Ovary (tissue), 10 donors: ENCODE measurements around the gene METRNL. TPM values are rescaled to one million over a fixed set of nuclear protein-coding genes. Genes with fewer than 3 reads are reported as not detected.
A peak's percentile ranks its signal among the peaks of the same experiment; 100 is the strongest.
"Not testable (repeated sequence)": the region's sequence is repeated elsewhere in the genome, so short reads cannot be mapped to it uniquely, and the experiment has no call there.

Experiments used
- DNase-seq, 5 donors: peaks; one replicate each; pipeline ENCODE4 v3.0.0-alpha.2; 2019 to 2020
- H3K27ac ChIP-seq, 2 donors: fragments of 200-600 bp; one replicate each; pipeline versions ENCODE4 v1.5.1 to v1.8.0; 2019 to 2022
- H3K27me3 ChIP-seq: fragments of 200-600 bp; one replicate; pipeline ENCODE4 v1.8.0; 2022
- H3K36me3 ChIP-seq: fragments of 200-600 bp; sonication (generic); one replicate; pipeline ENCODE4 v1.5.1; 2019
- H3K4me1 ChIP-seq: one replicate; pipeline ENCODE4 v1.8.1; 2013; ENCODE audit warnings: mild to moderate bottlenecking, moderate library complexity; ENCODE audit not compliant: insufficient read depth
- H3K4me3 ChIP-seq: fragments of 200-600 bp; sonication (generic); one replicate; pipeline ENCODE4 v1.5.1; 2017
- H3K9me3 ChIP-seq, 2 donors: fragments of 200-600 bp in 1 of 2; sonication (generic) in 1 of 2; one replicate each; pipeline versions ENCODE4 v1.5.1 to v1.8.1; 2013 to 2019; ENCODE audit warnings: mild to moderate bottlenecking in 1 of 2, moderate library complexity in 1 of 2
- CTCF ChIP-seq, 3 donors: fragments of 450-650 bp in 2 of 3; fragments of 200-600 bp in 1 of 3; IDR thresholded peaks; one replicate each; pipeline versions ENCODE4 v1.5.1 to v1.8.0; 2016 to 2022; ENCODE audit warnings: antibody characterized with exemption in 3 of 3, mild to moderate bottlenecking in 1 of 3
- EP300 ChIP-seq: sonication (generic); formaldehyde crosslinking; IDR thresholded peaks from one replicate; pipeline ENCODE4 v1.6.1; 2017; ENCODE audit warnings: antibody characterized with exemption
- POLR2A ChIP-seq: fragments of 450-650 bp; IDR thresholded peaks from one replicate; pipeline ENCODE4 v1.6.1; 2017; ENCODE audit warnings: antibody characterized with exemption, mild to moderate bottlenecking, moderate library complexity
- WGBS, 3 donors: extraction: QIAGEN DNeasy Blood & Tissue Kit in 1 of 3; methylation state at CpG; one replicate each; pipeline versions ENCODE4 v1.1.5 to v1.1.7; 2013 to 2017; 5-methylcytosine and 5-hydroxymethylcytosine counted together
- intact Hi-C, 4 donors: fragments of 100-400 bp; cut with DNase I; formaldehyde crosslinking; loops; one replicate each; pipeline versions ENCODE4 v1.11.0 to v1.15.1; 2022 to 2023
- long read RNA-seq, 3 donors: library from polyadenylated mRNA in 2 of 3; unstranded in 2 of 3; transcript quantifications; one replicate each; pipeline ENCODE4 v2.0.0 and lab custom pipeline, GENCODE V29; 2021 to 2026
- polyA plus RNA-seq, 2 donors: library from polyadenylated mRNA; stranded (reverse); fragments of 200-250 nt in 1 of 2; fragments of 350-450 nt in 1 of 2; fragmentation: Illumina TruSeq in 1 of 2; extraction: RNeasy Lipid Tissue Mini Kit (QIAGEN cat#74804) in 1 of 2; gene quantifications; one replicate each; pipeline ENCODE4 v1.2.3, GENCODE V29; 2013 to 2014
- total RNA-seq, 7 donors: library from RNA; depleted of rRNA in 2 of 7; stranded (reverse); fragments of >200 nt in 2 of 7; fragmentation: NEBNext Ultra II Directional in 3 of 7; extraction: Animal tissue kit (Norgen Biotek cat#: 25700) in 3 of 7; gene quantifications; one replicate each; pipeline versions ENCODE4 v1.1.0 to v1.2.4, GENCODE V29; 2016 to 2023
- donor health status: DM: no; HTN: no; CAD: no; lungs with moderate emphysema.
- donor health status: DM: no; HTN: no; CAD: no.
- donor health status: Bipolar disorder and iron deficiency.
- donor health status: DM: yes; HTN: yes; CAD: no.
- donor health status: DM: no; HTN: no; CAD: no.
- donor health status: DM: yes; HTN: yes; CAD: no.

The METRNL gene, protein sequence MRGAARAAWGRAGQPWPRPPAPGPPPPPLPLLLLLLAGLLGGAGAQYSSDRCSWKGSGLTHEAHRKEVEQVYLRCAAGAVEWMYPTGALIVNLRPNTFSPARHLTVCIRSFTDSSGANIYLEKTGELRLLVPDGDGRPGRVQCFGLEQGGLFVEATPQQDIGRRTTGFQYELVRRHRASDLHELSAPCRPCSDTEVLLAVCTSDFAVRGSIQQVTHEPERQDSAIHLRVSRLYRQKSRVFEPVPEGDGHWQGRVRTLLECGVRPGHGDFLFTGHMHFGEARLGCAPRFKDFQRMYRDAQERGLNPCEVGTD
- 10 to 100 TPM; 12.9 to 84.3 (median 29.7) TPM for total RNA-seq
- 10 to 100 TPM in 1 of 2 donors, 1 to 10 TPM in 1; 4.3 to 29.4 TPM for polyA plus RNA-seq
- long read RNA-seq, donor 1, partial matches to known transcripts, result 0 of 5 reads
- long read RNA-seq, donor 1, other reads (novel, unspliced or antisense), result 0 of 5 reads
- long read RNA-seq, donor 2, partial matches to known transcripts, result 0 of 2 reads
- long read RNA-seq, donor 2, other reads (novel, unspliced or antisense), result 0 of 2 reads
- long read RNA-seq, donor 3, transcript METRNL-201 (4 exons, 1,605 nt), result major isoform, 43 of 47 reads
- long read RNA-seq, donor 3, partial matches to known transcripts, result 0 of 47 reads
- long read RNA-seq, donor 3, other reads (novel, unspliced or antisense), result 1 of 47 reads

DNA sequence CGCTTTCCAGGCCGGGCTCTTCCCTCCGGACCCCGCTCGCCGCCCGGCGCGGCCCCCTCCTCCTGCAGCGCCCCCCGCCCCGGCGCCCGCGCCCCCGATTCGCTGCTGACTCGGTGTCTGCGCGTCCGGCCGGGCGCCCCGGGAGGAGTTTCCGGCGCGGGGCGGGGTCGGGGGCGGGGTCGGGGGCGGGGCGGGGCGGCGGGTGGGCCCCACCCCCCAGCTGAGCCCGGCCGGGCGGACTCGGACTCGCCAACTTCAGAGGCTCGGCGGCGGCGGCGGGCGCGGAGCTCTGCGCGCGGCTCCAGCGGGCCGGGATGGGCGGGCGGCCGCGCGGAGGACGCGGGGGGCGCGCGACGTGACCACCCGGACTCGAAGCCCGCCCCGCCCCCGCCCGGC lies at the start of gene METRNL:
TSS of gene METRNL (plus strand) at position 258 of the 396 bp plus-strand sequence. CDS start 207 bp downstream, outside the sequence.
- H3K27me3 ChIP-seq, result no peaks in the 10 kb centered on the region
- 0 to 1% (median 0%) methylated on average over 2 to 69 of the region's 69 CpGs for WGBS, 3 donors
- H3K27ac ChIP-seq, result peak within 1 kb of the TSS; percentile 44 to 72
- no peaks in the 10 kb centered on the region for H3K36me3 ChIP-seq
- no peaks in the 10 kb centered on the region for H3K9me3 ChIP-seq
- no peak for TF ChIP-seq CTCF (IDR thresholded peaks at IDR 0.05)
- no peak for TF ChIP-seq POLR2A
- TF ChIP-seq EP300, result no peak
- DNase-seq, result peak; percentile 76 to 89 (median 83)
- H3K4me1 ChIP-seq, result peaks cover 12% of the 10 kb centered on the region
- peak within 1 kb of the TSS; percentile 53 for H3K4me3 ChIP-seq
- intact Hi-C loops, result no loop called here

DNA sequence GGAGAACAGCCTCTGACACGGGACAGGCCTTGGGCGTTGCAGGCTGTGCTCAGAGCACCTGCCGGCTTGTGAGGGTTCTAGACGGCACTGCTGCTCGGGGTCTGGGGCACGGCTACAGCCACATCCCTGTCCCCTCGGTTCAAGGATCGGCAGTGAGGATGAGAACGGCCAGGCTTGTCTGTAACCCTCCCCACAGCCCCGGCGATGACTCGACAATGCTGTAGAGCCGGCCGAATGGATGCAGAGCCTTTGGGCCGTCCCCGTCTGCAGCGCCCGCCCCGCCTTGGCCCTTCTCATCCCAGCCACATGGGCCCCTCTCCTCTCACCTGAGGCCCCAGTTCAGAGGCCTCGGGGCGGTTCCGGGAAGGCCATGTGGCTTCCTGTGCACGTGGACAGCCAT lies 49.0 kb upstream of the METRNL start:
- Histone ChIP-seq H3K27ac (no peak overlapping the region), H3K4me1 (no peaks in the 10 kb centered on the region), H3K4me3 (no peak overlapping the region), H3K36me3 (no peaks in the 10 kb centered on the region), H3K9me3 (no peaks in the 10 kb centered on the region), H3K27me3 (no peaks in the 10 kb centered on the region)
- 89 to 92% (median 90%) methylated on average over 23 of the region's 23 CpGs for WGBS, 3 donors
- TF ChIP-seq POLR2A (no peak), EP300 (no peak), CTCF (IDR thresholded peaks at IDR 0.05) (no peak)
- intact Hi-C loops, result no loop called here
- peak in 1 of 5 donors; percentile 24 for DNase-seq

GRCh38 chr17:83031321-83031945 lies 48.0 kb upstream of the METRNL start:
- intact Hi-C loops, result no loop called here
- H3K9me3 ChIP-seq, result no peaks in the 10 kb centered on the region
- no peak overlapping the region for H3K27ac ChIP-seq
- no peak overlapping the region for H3K4me3 ChIP-seq
- no peak for TF ChIP-seq EP300
- no peak for TF ChIP-seq POLR2A
- TF ChIP-seq CTCF (IDR thresholded peaks at IDR 0.05), result no peak
- H3K4me1 ChIP-seq, result no peaks in the 10 kb centered on the region
- 93 to 94% (median 94%) methylated on average over 35 of the region's 35 CpGs for WGBS, 3 donors
- H3K27me3 ChIP-seq, result no peaks in the 10 kb centered on the region
- peak in 1 of 5 donors; percentile 17 for DNase-seq
- H3K36me3 ChIP-seq, result no peaks in the 10 kb centered on the region

GRCh38 chr17:83031946-83032451 lies 47.4 kb upstream of the METRNL start:
- H3K4me1 ChIP-seq, intact Hi-C loops, H3K36me3 ChIP-seq, H3K27ac ChIP-seq, H3K9me3 ChIP-seq, H3K27me3 ChIP-seq, H3K4me3 ChIP-seq: not testable (repeated sequence)
- WGBS, 3 donors, result 92 to 95% (median 94%) methylated on average over 30 to 33 of the region's 33 CpGs
- peak in 1 of 5 donors; percentile 20 for DNase-seq
